Measurements from ENCODE around the gene STK38. TPM values are rescaled to one million over a fixed set of nuclear protein-coding genes. Genes with fewer than 3 reads are reported as not detected.

Gene STK38
- total and polyA plus RNA-seq, 2 donors (not counting 1 experiment from before 2014, with no cell fraction given): 26.1 to 67.4 TPM

GRCh38 chr6:36491378-36491965 is 55.8 kb downstream of the STK38 start:
- Histone ChIP-seq H3K36me3 (replicated peaks in 1 of 2; ENCODE audit: control extremely low read depth in 1 of 2, control insufficient read depth in 1 of 2, extremely low read depth in 1 of 2, insufficient read depth in 2 of 2, low read length in 1 of 2) (peaks cover 8 to 59% of the 10 kb centered on the region in 2 experiments), H3K9me3 (ENCODE audit: control extremely low read depth in 1 of 3, control insufficient read depth in 2 of 3, insufficient read depth in 1 of 3, low read length in 2 of 3) (no peaks in the 10 kb centered on the region), H3K27ac (ENCODE audit: low read length in 2 of 2) (no peak overlapping the region), H3K4me3 (ENCODE audit: control extremely low read depth in 1 of 5, extremely low read depth in 1 of 5, insufficient read depth in 1 of 5, low read depth in 2 of 5, low read length in 4 of 5) (no peak overlapping the region), H3K9ac (ENCODE audit: low read length) (no peak overlapping the region), H2AFZ (ENCODE audit: insufficient read depth, low read depth, low read length, poor library complexity, severe bottlenecking) (no peak overlapping the region), H3K4me2 (replicated peaks; ENCODE audit: low read depth, low read length, poor library complexity, severe bottlenecking) (no peak overlapping the region), H3K4me1 (ENCODE audit: control insufficient read depth in 2 of 2, insufficient read depth in 2 of 2, low read length in 2 of 2) (no peaks in the 10 kb centered on the region), H3K27me3 (replicated peaks in 1 of 4; ENCODE audit: control extremely low read depth in 1 of 4, control insufficient read depth in 3 of 4, insufficient read depth in 4 of 4, low read length in 3 of 4) (no peaks in the 10 kb centered on the region), H4K20me1 (ENCODE audit: control insufficient read depth, insufficient read depth, low read length, poor library complexity, severe bottlenecking) (no peaks in the 10 kb centered on the region), H3K79me2 (ENCODE audit: control insufficient read depth, insufficient read depth, low read length) (no peaks in the 10 kb centered on the region)
- WGBS (ENCODE audit: insufficient coverage): 100% methylated on average over 4 of the region's 7 CpGs
- CTCF ChIA-PET: no interaction called here
- intact Hi-C loops (cut with micrococcal nuclease): no loop called here
- H3K27ac Mint-ChIP-seq: no peak overlapping the region
- no peak overlapping the region for H3K4me3 Mint-ChIP-seq
- POLR2A ChIA-PET: no interaction called here
- no peaks in the 10 kb centered on the region for H3K9me3 Mint-ChIP-seq (ENCODE audit: insufficient read depth)
- no peaks in the 10 kb centered on the region for H3K27me3 Mint-ChIP-seq
- ATAC-seq (ENCODE audit: low read depth): no peak
- H3K4me1 Mint-ChIP-seq: no peaks in the 10 kb centered on the region
- TF ChIP-seq EZH2 (IDR thresholded peaks at IDR 0.05; ENCODE audit: borderline replicate concordance, insufficient read depth, low read depth, low read length, poor library complexity, severe bottlenecking): no peak
- TF ChIP-seq, protein P1, sequence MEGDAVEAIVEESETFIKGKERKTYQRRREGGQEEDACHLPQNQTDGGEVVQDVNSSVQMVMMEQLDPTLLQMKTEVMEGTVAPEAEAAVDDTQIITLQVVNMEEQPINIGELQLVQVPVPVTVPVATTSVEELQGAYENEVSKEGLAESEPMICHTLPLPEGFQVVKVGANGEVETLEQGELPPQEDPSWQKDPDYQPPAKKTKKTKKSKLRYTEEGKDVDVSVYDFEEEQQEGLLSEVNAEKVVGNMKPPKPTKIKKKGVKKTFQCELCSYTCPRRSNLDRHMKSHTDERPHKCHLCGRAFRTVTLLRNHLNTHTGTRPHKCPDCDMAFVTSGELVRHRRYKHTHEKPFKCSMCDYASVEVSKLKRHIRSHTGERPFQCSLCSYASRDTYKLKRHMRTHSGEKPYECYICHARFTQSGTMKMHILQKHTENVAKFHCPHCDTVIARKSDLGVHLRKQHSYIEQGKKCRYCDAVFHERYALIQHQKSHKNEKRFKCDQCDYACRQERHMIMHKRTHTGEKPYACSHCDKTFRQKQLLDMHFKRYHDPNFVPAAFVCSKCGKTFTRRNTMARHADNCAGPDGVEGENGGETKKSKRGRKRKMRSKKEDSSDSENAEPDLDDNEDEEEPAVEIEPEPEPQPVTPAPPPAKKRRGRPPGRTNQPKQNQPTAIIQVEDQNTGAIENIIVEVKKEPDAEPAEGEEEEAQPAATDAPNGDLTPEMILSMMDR (IDR thresholded peaks at IDR 0.05): no peak
- DNase-seq: no peak

GRCh38 chr6:36489426-36489825 is 57.9 kb downstream of the STK38 start:
- TF ChIP-seq EZH2 (IDR thresholded peaks at IDR 0.05; ENCODE audit: borderline replicate concordance, insufficient read depth, low read depth, low read length, poor library complexity, severe bottlenecking): no peak
- TF ChIP-seq, protein P1 (IDR thresholded peaks at IDR 0.05): no peak
- Histone ChIP-seq H3K4me1 (ENCODE audit: control insufficient read depth in 2 of 2, insufficient read depth in 2 of 2, low read length in 2 of 2) (no peaks in the 10 kb centered on the region), H3K9me3 (ENCODE audit: control extremely low read depth in 1 of 3, control insufficient read depth in 2 of 3, insufficient read depth in 1 of 3, low read length in 2 of 3) (no peaks in the 10 kb centered on the region), H3K4me2 (replicated peaks; ENCODE audit: low read depth, low read length, poor library complexity, severe bottlenecking) (no peak overlapping the region), H3K27me3 (replicated peaks in 1 of 4; ENCODE audit: control extremely low read depth in 1 of 4, control insufficient read depth in 3 of 4, insufficient read depth in 4 of 4, low read length in 3 of 4) (no peaks in the 10 kb centered on the region), H3K36me3 (replicated peaks in 1 of 2; ENCODE audit: control extremely low read depth in 1 of 2, control insufficient read depth in 1 of 2, extremely low read depth in 1 of 2, insufficient read depth in 2 of 2, low read length in 1 of 2) (peaks cover 8 to 54% of the 10 kb centered on the region in 2 experiments), H3K79me2 (ENCODE audit: control insufficient read depth, insufficient read depth, low read length) (no peaks in the 10 kb centered on the region), H2AFZ (ENCODE audit: insufficient read depth, low read depth, low read length, poor library complexity, severe bottlenecking) (no peak overlapping the region), H3K27ac (ENCODE audit: low read length in 2 of 2) (no peak overlapping the region), H4K20me1 (ENCODE audit: control insufficient read depth, insufficient read depth, low read length, poor library complexity, severe bottlenecking) (no peaks in the 10 kb centered on the region), H3K9ac (ENCODE audit: low read length) (no peak overlapping the region), H3K4me3 (ENCODE audit: control extremely low read depth in 1 of 5, extremely low read depth in 1 of 5, insufficient read depth in 1 of 5, low read depth in 2 of 5, low read length in 4 of 5) (no peak overlapping the region)
- 100% methylated on average over 2 of the region's 4 CpGs for WGBS (ENCODE audit: insufficient coverage)
- no peaks in the 10 kb centered on the region for H3K9me3 Mint-ChIP-seq (ENCODE audit: insufficient read depth)
- H3K27me3 Mint-ChIP-seq: no peaks in the 10 kb centered on the region
- ChIA-PET CTCF (no interaction called here), POLR2A (interaction anchor here (0.6 kb wide), 1 partner anchor 1011 kb away, joined by 3 read pairs; no protein-coding TSS in a partner anchor)
- ATAC-seq (ENCODE audit: low read depth) (no peak), DNase-seq (no peak)
- no peak overlapping the region for H3K4me3 Mint-ChIP-seq
- intact Hi-C loops (cut with micrococcal nuclease): no loop called here
- no peak overlapping the region for H3K27ac Mint-ChIP-seq
- H3K4me1 Mint-ChIP-seq: no peaks in the 10 kb centered on the region

Data from B cell (primary cell).